HG03354 (cell line): ENCODE data around the gene UBE2O.

Source experiments
- ATAC-seq: cut with Tn5 transposase; IDR thresholded peaks from one replicate; pipeline ENCODE4 v1.9.1; 2021; ENCODE audit warnings: mild to moderate bottlenecking; ENCODE audit not compliant: unreplicated experiment, poor library complexity, severe bottlenecking

Gene UBE2O

GRCh38 chr17:76382803-76383545 lies 70.0 kb downstream of the UBE2O start:
- peak; percentile 25 for ATAC-seq

DNA sequence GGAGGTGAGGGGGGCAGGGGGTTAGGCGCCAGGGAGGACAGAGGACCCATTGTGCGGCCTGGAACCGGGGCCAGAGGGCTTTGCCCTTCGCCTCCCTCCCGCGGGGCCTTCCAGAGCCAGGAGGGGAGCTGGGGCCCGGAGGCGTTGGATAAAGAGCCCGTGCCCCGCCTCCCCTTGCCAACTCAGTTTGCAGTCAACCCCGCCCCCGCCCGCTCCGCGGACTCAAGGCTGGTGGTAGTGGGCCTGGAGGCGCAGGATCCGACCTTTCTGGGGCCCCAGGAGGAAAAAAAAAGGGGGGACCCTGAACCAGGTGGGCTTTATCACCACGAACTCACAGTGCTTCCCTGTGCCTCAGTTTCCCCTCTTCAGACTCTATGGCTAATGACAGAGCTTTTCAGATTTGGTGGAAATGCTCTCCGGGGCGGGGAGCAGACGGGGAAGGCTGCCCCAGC lies 70.6 kb downstream of the UBE2O start:
- ATAC-seq = no peak

- ATAC-seq = no peak
Observed at GRCh38 chr17:76381633-76382350, 71.2 kb downstream of the UBE2O start.

DNA sequence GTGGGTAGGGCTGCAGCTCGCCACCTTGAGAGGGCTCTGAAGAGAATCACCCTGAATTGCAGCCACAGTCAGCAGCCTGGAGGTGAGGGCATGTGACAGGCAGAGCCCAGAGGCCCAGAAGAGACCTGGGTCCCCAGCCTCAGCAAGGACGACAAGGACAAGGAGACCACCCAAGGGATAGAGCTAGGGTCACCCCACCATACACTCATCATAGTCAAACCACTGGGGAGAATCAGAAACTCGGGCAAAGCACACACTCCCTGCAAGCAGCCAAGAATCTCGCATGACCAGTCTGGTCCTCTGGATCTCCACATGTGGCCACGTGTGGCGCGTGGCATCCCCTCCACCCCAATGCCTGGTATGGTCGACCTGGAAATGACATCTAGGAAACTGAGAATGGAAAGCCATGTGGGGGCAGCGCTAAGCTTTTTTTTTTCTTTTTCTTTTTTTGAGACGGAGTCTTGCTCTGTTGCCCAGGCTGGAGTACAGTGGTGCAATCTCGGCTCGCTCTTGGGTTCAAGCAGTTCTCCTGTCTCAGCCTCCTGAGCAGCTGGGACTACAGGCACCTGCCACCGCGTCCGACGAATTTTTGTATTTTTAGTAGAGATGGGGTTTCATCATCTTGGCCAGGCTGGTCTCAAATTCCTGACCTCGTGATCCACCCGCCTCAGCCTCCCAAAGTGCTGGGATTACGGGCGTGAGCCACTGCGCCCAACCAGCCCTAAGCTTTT lies 73.1 kb downstream of the UBE2O start:
- ATAC-seq = no peak

DNA sequence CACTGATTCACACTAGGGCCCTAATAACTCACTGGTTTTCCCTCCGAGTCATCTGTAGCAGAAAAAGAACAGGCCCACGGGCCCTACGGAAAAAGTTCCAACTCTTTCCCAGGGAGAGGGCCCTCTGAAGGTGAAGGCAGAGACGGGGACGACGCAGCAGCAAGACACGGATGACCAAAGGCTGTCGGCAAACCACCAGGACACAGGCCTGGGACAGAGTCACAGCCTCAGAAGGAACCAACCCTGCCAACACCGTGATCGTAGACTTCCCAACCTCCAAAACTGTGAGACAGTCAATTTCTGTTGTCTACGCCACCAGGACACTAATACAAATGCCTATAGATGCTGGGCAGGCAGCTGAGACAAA lies 73.7 kb downstream of the UBE2O start:
- ATAC-seq = no peak

DNA sequence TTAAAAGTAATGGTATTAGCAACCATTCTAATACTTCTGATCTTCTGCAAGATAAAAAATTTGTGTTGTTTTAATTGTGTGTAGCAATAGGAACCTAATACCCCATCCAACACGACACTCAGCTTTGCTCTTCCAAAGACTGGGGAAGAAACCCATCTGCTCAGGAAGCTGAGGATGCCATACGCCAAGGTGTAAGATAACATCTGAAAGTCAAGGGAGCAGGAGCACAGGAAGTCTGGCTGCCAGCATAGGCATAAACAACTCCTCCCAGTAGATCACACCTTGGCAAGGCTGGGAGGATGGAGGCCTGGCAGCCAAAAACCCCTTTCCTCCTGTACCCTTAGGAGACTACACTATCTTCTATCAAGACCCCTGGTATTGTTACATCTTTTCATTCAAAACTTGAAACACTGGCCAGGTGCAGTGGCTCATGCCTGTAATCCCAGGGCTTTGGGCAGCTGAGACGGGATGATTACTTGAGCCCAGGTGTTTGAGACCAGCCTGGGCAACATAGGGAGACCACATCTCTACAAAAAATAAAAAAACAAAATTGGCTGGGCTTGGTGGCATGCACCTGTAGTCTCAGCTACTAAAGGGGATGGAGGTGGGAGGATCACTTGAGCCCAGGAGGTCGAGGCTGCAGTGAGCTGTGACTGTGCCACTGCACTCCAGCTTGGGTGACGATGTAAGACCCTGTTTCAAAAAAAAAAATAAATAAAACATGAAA lies 74.2 kb downstream of the UBE2O start:
- ATAC-seq = no peak

DNA sequence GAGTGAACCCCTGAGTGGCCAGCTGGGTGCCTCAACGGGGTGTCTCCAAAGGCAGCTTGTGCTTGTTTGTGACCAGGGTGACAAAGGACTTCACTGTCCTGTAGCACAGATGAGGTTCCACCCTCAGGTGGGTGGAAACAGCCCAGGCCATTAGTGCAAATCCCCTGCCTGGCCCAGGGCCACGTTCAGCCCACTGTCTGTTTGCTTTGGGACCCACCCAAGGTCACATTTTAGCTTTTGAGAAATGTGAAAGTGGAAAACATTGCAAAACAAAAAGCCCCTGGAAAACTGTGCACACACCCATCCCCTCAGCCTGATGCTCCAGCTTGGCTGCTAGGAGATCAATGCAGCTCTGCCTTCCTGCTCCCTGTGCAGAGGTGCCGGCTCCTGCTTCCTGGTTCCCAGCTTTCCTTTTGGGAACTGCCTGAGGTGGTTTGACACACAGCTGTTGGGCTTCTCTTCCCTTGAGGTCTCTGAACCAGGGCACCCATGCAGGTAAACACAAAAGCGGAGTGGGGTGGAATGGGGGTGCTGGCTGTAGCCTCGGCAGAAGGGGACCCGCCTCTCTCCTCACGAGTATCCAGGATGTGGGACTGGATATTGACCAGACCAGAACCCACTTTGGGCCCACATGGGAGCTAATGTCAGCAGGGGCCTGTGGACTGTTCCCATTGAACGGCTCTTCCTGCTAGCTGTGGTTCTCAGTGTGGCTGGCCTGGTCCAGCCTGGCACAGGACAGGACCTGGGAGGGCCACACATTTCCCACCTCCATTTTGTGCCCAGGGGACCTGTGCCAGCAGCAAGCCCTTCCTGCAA lies 76.4 kb downstream of the UBE2O start:
- ATAC-seq = no peak

DNA sequence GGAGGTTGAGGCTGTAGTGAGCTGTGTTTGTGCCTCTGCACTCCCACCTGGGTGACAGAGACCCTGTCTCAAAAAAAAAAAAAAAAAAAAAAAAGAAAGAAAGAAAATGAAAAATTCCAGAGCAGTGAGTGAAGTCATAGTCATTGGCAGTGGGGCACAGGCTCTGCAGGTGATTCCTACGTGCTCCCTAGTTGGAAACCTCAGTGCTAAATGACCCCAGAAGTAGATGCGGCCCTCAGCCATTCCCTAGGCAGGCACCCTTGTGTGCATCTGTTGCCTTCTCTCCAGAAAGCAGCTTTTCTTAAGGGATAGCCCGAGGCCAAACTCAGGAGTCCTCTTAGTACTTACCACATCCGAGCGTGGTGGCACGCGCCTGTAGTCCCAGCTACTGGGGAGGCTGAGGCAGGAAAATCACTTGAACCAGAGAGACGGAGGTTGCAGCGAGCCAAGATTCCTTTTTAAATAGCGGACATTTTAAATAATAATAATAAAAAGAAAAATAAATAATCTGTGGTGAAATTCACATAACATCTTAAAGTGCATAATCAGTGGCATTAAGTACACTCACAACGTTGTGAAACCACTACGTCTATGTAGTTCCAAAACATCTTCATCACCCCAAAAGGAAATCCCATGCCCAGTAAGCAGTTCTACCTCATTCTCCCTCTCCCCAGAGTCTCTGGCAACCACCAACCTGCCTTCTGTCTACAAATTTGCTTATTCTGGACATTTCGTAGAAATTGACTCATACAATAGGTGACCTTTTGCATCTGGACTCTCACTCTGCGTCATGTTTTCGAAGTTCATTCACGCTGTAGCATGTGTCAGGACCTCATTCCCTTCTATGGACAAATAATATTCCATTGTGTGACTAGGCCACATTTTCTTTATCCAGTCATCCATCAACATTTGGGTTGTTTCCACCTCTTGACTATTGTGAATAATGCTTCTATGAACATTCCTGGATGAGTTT lies 81.0 kb downstream of the UBE2O start:
- ATAC-seq = no peak

DNA sequence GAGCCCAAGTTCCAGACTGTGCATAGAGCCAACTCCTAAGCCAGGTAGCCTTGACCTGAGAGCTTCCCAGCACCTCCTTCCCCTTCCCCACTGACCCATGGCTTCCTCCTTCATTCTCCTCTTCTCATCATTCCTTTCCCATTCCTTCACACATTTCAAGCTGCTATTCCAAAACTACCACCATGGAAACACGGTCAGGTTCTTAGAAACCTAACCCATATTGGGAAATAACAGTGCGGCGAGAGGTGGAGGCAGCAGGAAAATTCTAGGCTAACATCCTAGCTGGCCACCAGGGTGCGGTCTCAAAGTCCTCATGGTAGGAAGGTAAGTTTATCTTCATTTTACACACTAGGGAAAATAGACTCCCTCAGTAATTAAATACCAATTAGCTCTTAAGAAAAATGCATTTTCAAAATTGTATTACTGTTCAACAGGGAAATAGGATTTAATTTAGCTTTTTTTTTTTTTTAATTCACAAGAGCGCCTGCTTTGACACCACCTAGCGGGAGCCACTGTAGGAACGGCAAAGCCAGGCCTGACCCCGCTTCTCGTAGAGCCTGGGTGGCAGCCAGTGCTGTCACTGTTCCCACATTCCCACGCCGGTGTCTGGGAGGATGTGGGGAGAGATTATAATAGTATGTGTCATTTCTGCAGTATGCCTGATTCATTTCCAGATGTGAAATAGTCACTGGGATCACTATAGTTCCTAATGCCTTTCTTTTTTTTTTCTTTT lies 82.5 kb downstream of the UBE2O start:
- ATAC-seq = no peak

GRCh38 chr17:76369804-76370203 lies 83.1 kb downstream of the UBE2O start:
- no peak for ATAC-seq

DNA sequence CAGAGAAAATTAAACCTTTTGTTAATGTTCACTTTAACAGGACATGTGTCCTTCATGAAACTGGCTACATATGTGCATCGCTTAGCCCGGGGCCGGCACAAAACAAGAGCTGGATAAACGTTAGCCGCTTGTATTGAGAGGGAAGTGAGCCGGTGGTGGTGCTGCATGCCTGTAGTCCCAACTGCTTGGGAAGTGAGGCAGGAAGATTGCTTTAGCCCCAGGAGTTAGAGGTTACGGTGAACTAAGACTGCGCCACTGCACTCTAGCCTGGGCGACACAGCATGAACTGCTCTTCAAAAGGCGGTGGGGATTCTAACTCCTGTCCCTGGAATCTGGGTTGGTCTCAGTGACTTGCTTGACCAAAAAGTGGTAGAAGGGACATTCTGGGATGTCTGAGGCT lies 83.6 kb downstream of the UBE2O start:
- no peak for ATAC-seq

DNA sequence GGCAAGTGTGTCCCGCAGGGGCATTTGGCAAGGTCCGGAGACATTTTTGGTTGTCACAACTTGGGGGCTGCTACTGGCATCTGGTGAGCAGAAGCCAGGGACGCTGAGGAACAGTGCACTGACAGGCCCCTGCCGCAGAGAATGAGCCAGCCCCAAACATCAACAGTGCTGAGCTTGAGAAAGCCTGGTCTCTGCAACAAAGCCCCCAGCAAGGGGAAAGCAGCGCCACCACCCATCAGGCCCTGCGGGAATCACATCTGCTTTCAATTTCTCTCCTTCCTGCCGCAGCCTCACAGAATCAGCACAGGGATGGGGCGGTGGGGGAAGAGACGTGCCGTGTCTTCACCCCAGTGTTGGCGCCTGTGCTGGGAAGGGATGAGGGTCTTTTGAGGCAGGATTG lies 84.4 kb downstream of the UBE2O start:
- ATAC-seq = no peak

GRCh38 chr17:76367642-76368041 lies 85.3 kb downstream of the UBE2O start:
- no peak for ATAC-seq

DNA sequence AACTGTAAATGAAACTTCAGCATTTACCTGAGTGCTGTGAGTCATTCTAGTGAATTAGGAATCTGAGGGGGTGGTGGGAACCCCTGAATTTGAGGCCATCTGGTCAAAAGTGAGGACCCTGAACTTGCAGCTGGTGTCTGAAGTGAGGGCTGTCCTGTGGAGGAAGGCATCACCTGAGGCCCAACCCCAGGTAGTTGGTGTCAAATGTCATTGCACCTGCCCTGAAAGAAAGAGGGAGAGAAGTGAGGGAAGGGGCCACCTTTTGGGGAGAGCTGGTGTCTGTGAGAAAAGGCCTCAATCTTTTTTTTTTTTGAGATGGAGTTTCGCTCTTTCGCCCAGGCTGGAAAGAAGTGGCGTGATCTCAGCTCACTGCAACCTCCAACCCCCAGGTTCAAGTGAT lies 86.7 kb downstream of the UBE2O start:
- ATAC-seq = no peak

GRCh38 chr17:76365256-76365903 lies 87.6 kb downstream of the UBE2O start:
- no peak for ATAC-seq

GRCh38 chr17:76363107-76363842 lies 89.7 kb downstream of the UBE2O start:
- ATAC-seq = no peak
